ENCODE results near the gene ZNF185. TPM values are rescaled to one million over a fixed set of nuclear protein-coding genes. Genes with fewer than 3 reads are reported as not detected.

ZNF185 gene
- total RNA-seq, 1 experiment from 2014 or later: 5.9 TPM

DNA sequence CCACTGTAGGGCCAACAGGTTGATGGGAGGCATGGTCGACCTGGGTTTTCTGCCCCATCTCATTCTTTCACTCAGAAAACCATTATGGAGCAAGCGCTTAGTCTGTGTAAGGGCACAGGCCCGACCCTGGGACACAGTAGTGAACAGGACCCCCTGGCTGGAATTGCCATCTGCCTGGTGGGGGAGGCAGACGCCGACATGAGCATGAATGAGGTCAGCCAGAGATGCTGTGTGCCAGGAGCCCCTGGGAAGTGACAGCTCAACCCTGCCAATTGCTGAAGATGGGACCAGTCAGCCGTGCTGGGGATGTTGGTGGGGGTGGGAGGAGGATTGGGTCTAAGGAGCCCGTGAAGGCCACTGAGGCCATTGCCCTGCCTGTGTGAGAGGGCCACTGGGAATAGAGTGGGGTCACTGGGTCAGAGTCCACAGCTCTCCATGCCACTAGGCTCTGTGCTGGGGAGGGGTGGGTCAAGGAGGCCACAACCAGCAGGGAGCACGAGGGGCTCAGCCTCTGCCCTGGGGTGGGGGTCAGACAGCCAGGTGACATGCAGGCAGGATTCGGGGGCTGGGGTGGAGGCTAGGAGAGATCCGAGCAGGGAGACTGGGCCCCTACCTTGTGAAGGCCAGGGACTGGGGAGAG, 31.0 kb downstream of the ZNF185 start:
- Histone ChIP-seq H3K4me3 (ENCODE audit: low read depth, low read length) (no peak overlapping the region), H3K27me3 (replicated peaks; ENCODE audit: control insufficient read depth, insufficient read depth, low read length) (no peaks in the 10 kb centered on the region), H3K36me3 (ENCODE audit: control insufficient read depth, insufficient read depth, low read length) (no peaks in the 10 kb centered on the region), H3K9me3 (no peaks in the 10 kb centered on the region), H3K4me1 (no peaks in the 10 kb centered on the region)
- Mint-ChIP-seq H3K4me3 (ENCODE audit: unreplicated experiment) (no peak overlapping the region), H3K36me3 (ENCODE audit: insufficient read depth, unreplicated experiment) (no peaks in the 10 kb centered on the region), H3K27me3 (ENCODE audit: insufficient read depth, unreplicated experiment) (peaks cover 3% of the 10 kb centered on the region), H3K27ac (ENCODE audit: unreplicated experiment) (no peak overlapping the region), H3K4me1 (ENCODE audit: low read depth, unreplicated experiment) (no peaks in the 10 kb centered on the region), H3K9me3 (ENCODE audit: unreplicated experiment) (no peaks in the 10 kb centered on the region)
- POLR2A ChIA-PET: no interaction called here
- intact Hi-C loops (cut with micrococcal nuclease; ENCODE audit: unreplicated experiment): loop anchor here (5.0 kb wide), 1 partner anchor 97 kb away; the partner anchor contains the start of genes CETN2 and NSDHL
- no TSS peak for BruUV-seq (replicated peaks)
- TF ChIP-seq, protein P1, sequence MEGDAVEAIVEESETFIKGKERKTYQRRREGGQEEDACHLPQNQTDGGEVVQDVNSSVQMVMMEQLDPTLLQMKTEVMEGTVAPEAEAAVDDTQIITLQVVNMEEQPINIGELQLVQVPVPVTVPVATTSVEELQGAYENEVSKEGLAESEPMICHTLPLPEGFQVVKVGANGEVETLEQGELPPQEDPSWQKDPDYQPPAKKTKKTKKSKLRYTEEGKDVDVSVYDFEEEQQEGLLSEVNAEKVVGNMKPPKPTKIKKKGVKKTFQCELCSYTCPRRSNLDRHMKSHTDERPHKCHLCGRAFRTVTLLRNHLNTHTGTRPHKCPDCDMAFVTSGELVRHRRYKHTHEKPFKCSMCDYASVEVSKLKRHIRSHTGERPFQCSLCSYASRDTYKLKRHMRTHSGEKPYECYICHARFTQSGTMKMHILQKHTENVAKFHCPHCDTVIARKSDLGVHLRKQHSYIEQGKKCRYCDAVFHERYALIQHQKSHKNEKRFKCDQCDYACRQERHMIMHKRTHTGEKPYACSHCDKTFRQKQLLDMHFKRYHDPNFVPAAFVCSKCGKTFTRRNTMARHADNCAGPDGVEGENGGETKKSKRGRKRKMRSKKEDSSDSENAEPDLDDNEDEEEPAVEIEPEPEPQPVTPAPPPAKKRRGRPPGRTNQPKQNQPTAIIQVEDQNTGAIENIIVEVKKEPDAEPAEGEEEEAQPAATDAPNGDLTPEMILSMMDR (IDR thresholded peaks at IDR 0.05; ENCODE audit: insufficient read depth in 1 of 2, low read depth in 1 of 2, low read length in 1 of 2, severe bottlenecking in 1 of 2, unreplicated experiment in 1 of 2): no peak
- CTCF ChIA-PET: no interaction called here
- no peak for DNase-seq

DNA sequence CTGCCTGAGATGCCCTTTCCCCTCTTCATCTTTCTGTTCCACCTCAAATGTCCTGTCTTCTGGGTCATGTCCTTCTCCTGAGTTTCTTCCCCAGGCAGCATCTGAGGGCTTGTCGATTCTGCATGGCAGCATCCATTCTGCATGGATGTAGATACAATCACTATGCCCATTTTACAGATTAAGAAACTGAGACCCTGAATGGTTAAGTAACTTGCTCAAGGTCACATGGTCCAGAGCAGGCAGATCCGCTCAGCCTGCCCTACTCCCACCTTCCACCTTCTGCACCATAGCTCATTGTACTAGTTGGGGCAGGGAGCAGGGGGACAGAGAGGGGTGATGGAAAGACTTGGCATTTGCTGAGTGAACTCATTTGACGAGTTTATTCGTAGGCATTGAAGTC, 32.0 kb downstream of the ZNF185 start:
- POLR2A ChIA-PET: no interaction called here
- H3K27me3 ChIP-seq (replicated peaks; ENCODE audit: control insufficient read depth, insufficient read depth, low read length): no peaks in the 10 kb centered on the region

DNA sequence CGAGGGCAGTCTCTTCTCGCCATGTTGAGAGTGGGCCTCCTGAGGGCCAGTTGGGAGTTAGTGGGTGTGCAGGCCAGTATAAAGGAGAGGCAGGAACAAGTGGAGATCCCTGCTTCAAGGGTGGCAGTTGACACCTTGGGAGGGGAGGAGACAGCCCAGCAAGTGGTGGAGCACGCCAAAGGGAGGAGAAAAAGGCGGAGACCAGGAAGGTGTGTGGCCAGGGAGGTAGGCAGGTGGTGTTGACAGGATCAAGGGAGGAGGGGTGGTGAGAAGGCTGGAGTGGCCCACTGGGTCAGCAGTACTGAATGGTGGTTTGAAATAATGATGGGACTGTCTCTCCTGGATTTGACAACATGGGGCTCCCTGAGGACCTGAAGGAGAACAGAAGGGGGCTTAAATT, 32.6 kb downstream of the ZNF185 start:
- Mint-ChIP-seq H3K9me3 (ENCODE audit: unreplicated experiment) (no peaks in the 10 kb centered on the region), H3K4me3 (ENCODE audit: unreplicated experiment) (no peak overlapping the region), H3K27me3 (ENCODE audit: insufficient read depth, unreplicated experiment) (peaks cover 3% of the 10 kb centered on the region), H3K36me3 (ENCODE audit: insufficient read depth, unreplicated experiment) (no peaks in the 10 kb centered on the region), H3K4me1 (ENCODE audit: low read depth, unreplicated experiment) (no peaks in the 10 kb centered on the region), H3K27ac (ENCODE audit: unreplicated experiment) (no peak overlapping the region)
- no peaks in the 10 kb centered on the region for H3K27me3 ChIP-seq (replicated peaks; ENCODE audit: control insufficient read depth, insufficient read depth, low read length)
- TF ChIP-seq, protein P1 (IDR thresholded peaks at IDR 0.05; ENCODE audit: insufficient read depth in 1 of 2, low read depth in 1 of 2, low read length in 1 of 2, severe bottlenecking in 1 of 2, unreplicated experiment in 1 of 2): no peak
- CTCF ChIA-PET: no interaction called here
- BruUV-seq (replicated peaks): no TSS peak
- H3K9me3 ChIP-seq: no peaks in the 10 kb centered on the region
- H3K4me3 ChIP-seq (ENCODE audit: low read depth, low read length): no peak overlapping the region
- intact Hi-C loops (cut with micrococcal nuclease; ENCODE audit: unreplicated experiment): no loop called here
- POLR2A ChIA-PET: no interaction called here
- H3K4me1 ChIP-seq: no peaks in the 10 kb centered on the region
- H3K36me3 ChIP-seq (ENCODE audit: control insufficient read depth, insufficient read depth, low read length): no peaks in the 10 kb centered on the region
- no peak for DNase-seq

More for the DNA sequence above, 32.0 kb downstream of the ZNF185 start:
- CTCF ChIA-PET: no interaction called here
- TF ChIP-seq, protein P1 (IDR thresholded peaks at IDR 0.05; ENCODE audit: insufficient read depth in 1 of 2, low read depth in 1 of 2, low read length in 1 of 2, severe bottlenecking in 1 of 2, unreplicated experiment in 1 of 2): no peak
- H3K27ac Mint-ChIP-seq (ENCODE audit: unreplicated experiment): no peak overlapping the region
- no peaks in the 10 kb centered on the region for H3K4me1 ChIP-seq
- no TSS peak for BruUV-seq (replicated peaks)
- no peak overlapping the region for H3K4me3 ChIP-seq (ENCODE audit: low read depth, low read length)
- no peaks in the 10 kb centered on the region for H3K36me3 ChIP-seq (ENCODE audit: control insufficient read depth, insufficient read depth, low read length)
- H3K4me1 Mint-ChIP-seq (ENCODE audit: low read depth, unreplicated experiment): no peaks in the 10 kb centered on the region
- no peak for DNase-seq
- H3K9me3 ChIP-seq: no peaks in the 10 kb centered on the region
- intact Hi-C loops (cut with micrococcal nuclease; ENCODE audit: unreplicated experiment): loop anchor here (5.0 kb wide), 1 partner anchor 98 kb away; the partner anchor contains the start of genes CETN2 and NSDHL
- H3K36me3 Mint-ChIP-seq (ENCODE audit: insufficient read depth, unreplicated experiment): no peaks in the 10 kb centered on the region
- peaks cover 3% of the 10 kb centered on the region for H3K27me3 Mint-ChIP-seq (ENCODE audit: insufficient read depth, unreplicated experiment)
- no peaks in the 10 kb centered on the region for H3K9me3 Mint-ChIP-seq (ENCODE audit: unreplicated experiment)
- H3K4me3 Mint-ChIP-seq (ENCODE audit: unreplicated experiment): no peak overlapping the region

Data from Caco-2 (cell line).